H1 (cell line): ENCODE results near the gene ZNF785. TPM values are rescaled to one million over a fixed set of nuclear protein-coding genes. Genes with fewer than 3 reads are reported as not detected.

ENCODE experiments used
- CTCF ChIA-PET: fragments of 300-600 bp; sonication (Branson Sonifier 250); formaldehyde crosslinking; loops from one replicate; lab custom pipeline; 2021; ENCODE audit not compliant: partially characterized antibody; lab: Charles Lee
- POLR2A ChIA-PET: fragments of 300-600 bp; sonication (Branson Sonifier 250); formaldehyde crosslinking; loops from one replicate; lab custom pipeline; 2021; ENCODE audit warnings: inconsistent platforms; ENCODE audit not compliant: partially characterized antibody; lab: Charles Lee
- DNase-seq, 2 experiments: peaks; one replicate each; pipeline versions ENCODE4 v3.0.0 to v3.0.0-alpha.2; 2010 to 2022; ENCODE audit warnings: low spot score in 2 of 2, low read depth in 1 of 2, mixed read lengths in 1 of 2
- FAIRE-seq: peaks from 2 replicates; lab custom pipeline; 2011; peaks lifted over from hg19 to GRCh38; lab: Jason Lieb, UNC
- H2AFZ ChIP-seq: 2 replicates; pipeline ENCODE4 v1.8.1; 2012; ENCODE audit warnings: low read length, inconsistent platforms
- H2AK5ac ChIP-seq: 2 replicates; pipeline ENCODE4 v1.6.1; 2013; ENCODE audit warnings: low read depth, low read length
- H2BK120ac ChIP-seq: replicated peaks from 2 replicates; pipeline ENCODE3; 2013; ENCODE audit warnings: low read depth, low read length, inconsistent platforms
- H2BK12ac ChIP-seq: 2 replicates; pipeline ENCODE4 v1.6.1; 2013; ENCODE audit warnings: low read depth, low read length
- H2BK15ac ChIP-seq: 2 replicates; pipeline ENCODE4 v1.6.1; 2013; ENCODE audit warnings: low read length
- H2BK20ac ChIP-seq: 2 replicates; pipeline ENCODE4 v1.6.1; 2013; ENCODE audit warnings: low read length
- H2BK5ac ChIP-seq: 2 replicates; pipeline ENCODE4 v1.6.1; 2013; ENCODE audit warnings: low read depth, low read length
- H3K14ac ChIP-seq: 2 replicates; pipeline ENCODE4 v1.6.1; 2013; ENCODE audit warnings: inconsistent platforms; ENCODE audit not compliant: insufficient read length
- H3K18ac ChIP-seq: 2 replicates; pipeline ENCODE4 v1.6.1; 2013; ENCODE audit warnings: low read length; ENCODE audit errors: extremely low read depth
- H3K23ac ChIP-seq: 2 replicates; pipeline ENCODE4 v1.6.1; 2013; ENCODE audit warnings: inconsistent platforms; ENCODE audit not compliant: insufficient read length
- H3K23me2 ChIP-seq: 2 replicates; pipeline ENCODE4 v1.6.1; 2013; ENCODE audit warnings: low read depth, low read length
- H3K27ac ChIP-seq: 2 replicates; pipeline ENCODE4 v1.6.1; 2011; ENCODE audit warnings: low read depth, low read length, inconsistent platforms
- H3K27me3 ChIP-seq, 4 experiments: replicated peaks in 1 of 4; 1 replicate in 1 of 4; 2 replicates in 3 of 4; pipeline versions ENCODE4 v1.6.1 to v1.8.1; 2011 to 2013; ENCODE audit warnings: low read length in 3 of 4, mild to moderate bottlenecking in 3 of 4, inconsistent platforms in 2 of 4, mixed read lengths in 2 of 4, moderate library complexity in 1 of 4; ENCODE audit not compliant: control insufficient read depth in 3 of 4, insufficient read depth in 3 of 4; ENCODE audit errors: extremely low read depth in 1 of 4
- H3K36me3 ChIP-seq, 4 experiments: 2 replicates each; pipeline versions ENCODE4 v1.6.1 to v1.8.1; 2011 to 2013; ENCODE audit warnings: mild to moderate bottlenecking in 4 of 4, low read length in 3 of 4, moderate library complexity in 2 of 4, control low read depth in 1 of 4, inconsistent platforms in 1 of 4; ENCODE audit not compliant: insufficient read depth in 4 of 4, control insufficient read depth in 2 of 4
- H3K4ac ChIP-seq: replicated peaks from 2 replicates; pipeline ENCODE3; 2013; ENCODE audit warnings: low read length, low read depth, mixed read lengths, inconsistent platforms; ENCODE audit not compliant: insufficient read length
- H3K4me1 ChIP-seq, 4 experiments: replicated peaks in 1 of 4; 1 replicate in 1 of 4; 2 replicates in 3 of 4; pipeline versions ENCODE4 v1.6.1 to v1.8.1; 2011 to 2013; ENCODE audit warnings: low read length in 3 of 4, inconsistent platforms in 2 of 4, mixed read lengths in 1 of 4; ENCODE audit not compliant: insufficient read depth in 4 of 4, control insufficient read depth in 3 of 4
- H3K4me2 ChIP-seq, 2 experiments: 2 replicates each; pipeline versions ENCODE4 v1.6.1 to v1.8.1; 2011 to 2013; ENCODE audit warnings: low read depth in 2 of 2, low read length in 2 of 2, control low read depth in 1 of 2, inconsistent platforms in 1 of 2, mild to moderate bottlenecking in 1 of 2; ENCODE audit not compliant: insufficient read depth in 1 of 2
- H3K4me3 ChIP-seq, 4 experiments: fragments of 200-600, 300-600 bp in 1 of 4; sonication (generic), shearing (Covaris generic), sonication (Bioruptor Twin) in 1 of 4; 2 replicates each; pipeline versions ENCODE4 v1.5.1 to v1.8.1; 2011 to 2016; ENCODE audit warnings: low read length in 4 of 4, low read depth in 3 of 4, control low read depth in 2 of 4, inconsistent platforms in 2 of 4, mild to moderate bottlenecking in 2 of 4, mixed read lengths in 1 of 4, moderate library complexity in 1 of 4; ENCODE audit not compliant: insufficient read depth in 2 of 4; ENCODE audit errors: extremely low read depth in 1 of 4
- H3K56ac ChIP-seq: replicated peaks from 2 replicates; pipeline ENCODE3; 2013; ENCODE audit warnings: low read depth, mild to moderate bottlenecking, mixed read lengths, low read length, inconsistent platforms; ENCODE audit not compliant: insufficient read length
- H3K79me1 ChIP-seq: 2 replicates; pipeline ENCODE4 v1.6.1; 2013; ENCODE audit warnings: low read depth, low read length, control low read depth
- H3K79me2 ChIP-seq, 2 experiments: 2 replicates each; pipeline versions ENCODE4 v1.6.1 to v1.8.1; 2012 to 2013; ENCODE audit warnings: low read length in 2 of 2, mild to moderate bottlenecking in 2 of 2, inconsistent platforms in 1 of 2; ENCODE audit not compliant: insufficient read depth in 2 of 2, control insufficient read depth in 1 of 2
- H3K9ac ChIP-seq, 4 experiments: replicated peaks in 1 of 4; 1 replicate in 1 of 4; 2 replicates in 3 of 4; pipeline versions ENCODE4 v1.6.1 to v1.8.1; 2011 to 2013; ENCODE audit warnings: low read depth in 3 of 4, low read length in 3 of 4, control low read depth in 2 of 4, mild to moderate bottlenecking in 2 of 4, moderate library complexity in 2 of 4, inconsistent platforms in 1 of 4; ENCODE audit errors: extremely low read depth in 1 of 4
- H3K9me3 ChIP-seq, 2 experiments: 2 replicates each; pipeline versions ENCODE4 v1.6.1 to v1.8.1; 2012 to 2013; ENCODE audit warnings: mild to moderate bottlenecking in 2 of 2, moderate library complexity in 2 of 2, control low read depth in 1 of 2, inconsistent platforms in 1 of 2, low read depth in 1 of 2, low read length in 1 of 2, mixed read lengths in 1 of 2; ENCODE audit not compliant: insufficient read depth in 2 of 2
- H4K20me1 ChIP-seq, 2 experiments: replicated peaks in 1 of 2; 2 replicates each; pipeline versions ENCODE3 to v1.8.1; 2011 to 2013; ENCODE audit warnings: inconsistent platforms in 2 of 2, low read length in 2 of 2, mild to moderate bottlenecking in 1 of 2; ENCODE audit not compliant: insufficient read depth in 2 of 2, control insufficient read depth in 1 of 2
- H4K5ac ChIP-seq: 2 replicates; pipeline ENCODE4 v1.6.1; 2013; ENCODE audit warnings: low read length, low read depth, mixed read lengths, inconsistent platforms; ENCODE audit not compliant: insufficient read length
- H4K8ac ChIP-seq: 2 replicates; pipeline ENCODE4 v1.8.0; 2013; ENCODE audit warnings: mild to moderate bottlenecking, moderate library complexity, low read length, inconsistent platforms; ENCODE audit not compliant: insufficient read depth; ENCODE audit errors: extremely low read depth
- H4K91ac ChIP-seq: replicated peaks from 2 replicates; pipeline ENCODE3; 2013; ENCODE audit warnings: low read length, mixed read lengths, inconsistent platforms; ENCODE audit not compliant: insufficient read length
- CHD1 ChIP-seq: IDR thresholded peaks from 2 replicates; pipeline ENCODE4 v1.6.1; 2012; ENCODE audit warnings: low read depth, low read length, improper control_type of control experiment
- JUN ChIP-seq: IDR thresholded peaks from 2 replicates; pipeline ENCODE4 v1.6.1; 2011; ENCODE audit warnings: low read depth, mild to moderate bottlenecking, improper control_type of control experiment, low read length
- JUND ChIP-seq: IDR thresholded peaks from 2 replicates; pipeline ENCODE4 v1.6.1; 2011; ENCODE audit warnings: mild to moderate bottlenecking, improper control_type of control experiment, low read length
- TBP ChIP-seq: IDR thresholded peaks from 2 replicates; pipeline ENCODE4 v1.6.1; 2011; ENCODE audit warnings: low read depth, low read length, improper control_type of control experiment
- ZNF274 ChIP-seq: IDR thresholded peaks from 2 replicates; pipeline ENCODE4 v1.7.0; 2012; ENCODE audit warnings: low read length, borderline replicate concordance; ENCODE audit errors: extremely low read depth
- WGBS, 2 experiments: shearing (Covaris generic) in 1 of 2; methylation state at CpG; one replicate each; pipeline versions ENCODE4 v1.1.6 to v1.1.7; 2013 to 2015; ENCODE audit warnings: low lambda C conversion rate in 2 of 2, mixed read lengths in 2 of 2, inconsistent platforms in 1 of 2, low coverage in 1 of 2, missing lambda C conversion rate in 1 of 2; ENCODE audit not compliant: insufficient replicate concordance in 2 of 2, insufficient coverage in 1 of 2, insufficient read length in 1 of 2; ENCODE audit errors: extremely low coverage in 1 of 2, missing lambda C conversion rate in 1 of 2; 5-methylcytosine and 5-hydroxymethylcytosine counted together
- polyA plus RNA-seq, 7 experiments: library from polyadenylated mRNA; depleted of rRNA in 3 of 7; stranded (reverse) in 5 of 7; unstranded in 2 of 7; fragments of >200 nt in 5 of 7; fragments of 200-250 nt in 2 of 7; gene quantifications; 1 replicate in 5 of 7; 2 replicates in 1 of 7; 4 replicates in 1 of 7; pipeline versions ENCODE4 v1.2.1 to v1.2.3, GENCODE V29; 2011 to 2013; ENCODE audit warnings: missing spikeins in 2 of 7, mixed read lengths in 2 of 7
- total RNA-seq: library from RNA; stranded (reverse); fragmentation: NEBNext Ultra II Directional; extraction: Animal tissue kit (Norgen Biotek cat#: 25700); gene quantifications from 2 replicates; pipeline ENCODE4 v1.2.1, GENCODE V29; 2021

ZNF785 gene
- total and polyA plus RNA-seq, 2 of the 8 experiments (the other 6 are each of a cell fraction or from before 2014, with no cell fraction given), result 8.6 to 12.9 TPM

GRCh38 chr16:30567991-30568638, 17.4 kb downstream of the ZNF785 start:
- Histone ChIP-seq H2AK5ac (no peak overlapping the region), H3K9me3 (no peaks in the 10 kb centered on the region), H3K4me2 (no peak overlapping the region), H3K4me1 (peaks cover 0 to 9% (median 2%) of the 10 kb centered on the region in 4 experiments; a peak in 5 of 7 replicates), H2BK20ac (no peak overlapping the region), H3K23ac (no peak overlapping the region), H2BK120ac (no peak overlapping the region), H3K36me3 (no peaks in the 10 kb centered on the region), H4K5ac (no peak overlapping the region), H3K79me1 (no peaks in the 10 kb centered on the region), H3K18ac (no peak overlapping the region), H2BK5ac (no peak overlapping the region), H3K27me3 (no peaks in the 10 kb centered on the region; a peak in 1 of 7 replicates), H3K4ac (no peak overlapping the region), H3K27ac (no peak overlapping the region), H3K4me3 (no peak overlapping the region), H2BK12ac (no peak overlapping the region), H3K56ac (no peak overlapping the region), H4K91ac (no peak overlapping the region), H3K23me2 (peaks cover 12% of the 10 kb centered on the region; the same call in 1 of the 2 replicates), H3K14ac (no peak overlapping the region), H3K79me2 (no peaks in the 10 kb centered on the region), H4K8ac (no peak overlapping the region), H2BK15ac (no peak overlapping the region), H3K9ac (no peak overlapping the region), H4K20me1 (no peaks in the 10 kb centered on the region), H2AFZ (no peak overlapping the region)
- WGBS, 2 experiments, result 93% methylated on average over 6 of the region's 6 CpGs; no CpG with 5 or more reads in 1 of the 2 experiments
- no peak for DNase-seq
- TF ChIP-seq CHD1 (no peak), ZNF274 (no peak), JUND (no peak), TBP (no peak), JUN (no peak)
- FAIRE-seq, result no peak
- CTCF ChIA-PET, result interaction anchor here (0.6 to 5.7 kb wide), 5 partner anchors 17 to 532 kb away, joined by 3 to 28 read pairs (median 6); partner anchors contain the start of genes DCTPP1, ZNF747 and ZNF785
- POLR2A ChIA-PET, result interaction anchor here (0.9 to 5.0 kb wide), 6 partner anchors 10 to 42 kb away, joined by 3 to 26 read pairs (median 4); partner anchors contain the start of genes ZNF689, ZNF747, ZNF764 and ZNF785
